ENCODE data around the gene MINDY1.

MINDY1 gene

DNA sequence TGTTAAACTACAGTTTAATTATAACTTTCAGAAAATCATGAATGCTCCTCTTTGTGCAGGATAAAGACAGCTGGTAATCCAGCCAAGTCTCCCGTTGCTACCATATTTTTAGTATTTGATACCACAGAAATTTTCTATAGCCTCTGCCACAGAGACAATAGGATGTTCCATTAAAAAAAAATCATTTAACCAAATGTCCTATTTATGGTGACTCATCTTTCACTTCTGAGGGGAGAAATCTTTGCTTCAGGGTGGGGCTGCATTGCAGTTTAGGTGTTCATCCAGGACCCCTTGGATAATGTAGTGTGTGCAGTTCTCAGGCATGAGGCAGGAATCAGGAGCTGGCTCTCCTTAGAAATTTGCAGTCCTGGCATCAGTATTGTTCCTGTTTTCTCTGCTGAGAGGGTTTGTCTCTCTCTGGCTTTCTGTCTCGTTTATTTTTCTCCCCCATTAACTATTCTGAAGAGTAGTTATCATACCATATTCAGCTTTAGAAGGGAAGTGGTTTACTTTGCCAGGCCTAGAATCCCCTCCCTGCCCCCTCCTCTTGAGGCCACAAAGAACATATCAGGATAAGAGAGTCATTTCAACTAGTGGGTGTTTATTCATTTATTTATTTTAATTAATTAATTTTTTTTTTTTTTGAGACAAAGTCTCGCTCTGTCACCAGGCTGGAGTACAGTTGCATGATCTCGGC, 4.6 kb upstream of the MINDY1 start:
- no peak for DNase-seq

DNA sequence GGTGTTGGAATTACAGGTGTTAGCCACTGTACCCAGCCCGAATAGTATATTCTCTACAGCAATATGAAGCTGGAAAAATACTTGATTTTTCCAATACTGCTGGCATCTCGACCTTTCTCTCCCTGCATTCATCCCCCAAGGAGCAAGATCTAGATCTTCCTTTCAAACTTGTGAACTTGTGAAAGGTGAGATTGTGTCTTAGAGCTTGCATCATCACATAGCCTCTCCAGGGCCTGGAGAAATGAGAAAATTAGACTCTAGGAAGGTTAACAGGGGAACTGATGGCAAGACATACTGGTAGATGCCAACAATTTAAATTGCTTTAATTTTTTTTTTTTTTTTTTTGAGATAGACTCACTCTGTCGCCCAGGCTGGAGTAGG, 3.6 kb upstream of the MINDY1 start:
- no peak for DNase-seq

DNA sequence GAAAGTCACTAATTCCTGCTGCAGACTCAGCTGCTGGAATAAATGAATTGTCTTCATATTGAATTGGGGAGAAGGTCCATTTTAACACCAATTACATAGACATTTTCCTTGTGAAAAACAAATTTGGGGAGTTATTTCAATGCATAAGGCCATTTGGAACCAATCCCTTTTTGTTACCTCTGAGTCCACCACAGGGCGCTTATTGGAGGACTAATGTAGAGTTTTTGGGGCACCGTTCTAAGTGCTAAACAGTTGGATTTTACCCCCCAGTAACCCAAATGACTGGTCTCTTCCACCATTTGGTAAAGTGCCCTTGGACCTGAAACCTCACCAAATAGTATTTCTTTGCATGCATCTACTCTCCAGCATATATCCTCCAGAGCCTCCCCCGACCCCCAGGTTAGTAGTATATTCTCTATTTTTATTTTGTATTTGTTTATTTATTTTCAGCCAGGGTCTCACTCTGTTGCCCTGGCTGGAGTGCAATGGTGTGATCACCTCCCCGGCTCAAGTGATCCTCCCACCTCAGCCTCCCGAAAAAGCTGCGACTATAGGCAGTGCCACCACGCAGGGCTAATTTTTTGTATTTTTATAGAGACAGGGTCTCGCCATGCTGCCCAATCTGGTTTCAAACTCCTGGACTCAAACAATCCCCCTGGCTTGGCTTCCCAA, 3.1 kb upstream of the MINDY1 start:
- no peak for DNase-seq

DNA sequence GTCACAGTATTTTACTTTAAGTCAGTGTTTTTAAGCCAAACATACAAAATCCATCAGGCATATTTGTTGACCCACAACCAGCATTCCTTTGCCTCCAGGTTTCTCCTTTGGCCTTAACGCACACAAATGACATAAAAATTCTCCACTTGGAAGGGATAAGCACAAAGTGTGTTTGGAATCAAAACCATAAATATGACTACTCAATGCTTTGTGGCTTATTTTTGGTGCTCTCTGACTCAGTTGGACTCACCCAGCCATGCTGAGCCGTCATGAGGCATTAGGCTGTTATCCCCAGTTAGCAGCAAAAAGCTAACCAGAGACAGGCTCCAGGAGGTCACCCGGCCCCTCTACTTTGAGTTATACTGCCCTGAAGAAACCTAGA, 2.5 kb upstream of the MINDY1 start:
- no peak for DNase-seq

DNA sequence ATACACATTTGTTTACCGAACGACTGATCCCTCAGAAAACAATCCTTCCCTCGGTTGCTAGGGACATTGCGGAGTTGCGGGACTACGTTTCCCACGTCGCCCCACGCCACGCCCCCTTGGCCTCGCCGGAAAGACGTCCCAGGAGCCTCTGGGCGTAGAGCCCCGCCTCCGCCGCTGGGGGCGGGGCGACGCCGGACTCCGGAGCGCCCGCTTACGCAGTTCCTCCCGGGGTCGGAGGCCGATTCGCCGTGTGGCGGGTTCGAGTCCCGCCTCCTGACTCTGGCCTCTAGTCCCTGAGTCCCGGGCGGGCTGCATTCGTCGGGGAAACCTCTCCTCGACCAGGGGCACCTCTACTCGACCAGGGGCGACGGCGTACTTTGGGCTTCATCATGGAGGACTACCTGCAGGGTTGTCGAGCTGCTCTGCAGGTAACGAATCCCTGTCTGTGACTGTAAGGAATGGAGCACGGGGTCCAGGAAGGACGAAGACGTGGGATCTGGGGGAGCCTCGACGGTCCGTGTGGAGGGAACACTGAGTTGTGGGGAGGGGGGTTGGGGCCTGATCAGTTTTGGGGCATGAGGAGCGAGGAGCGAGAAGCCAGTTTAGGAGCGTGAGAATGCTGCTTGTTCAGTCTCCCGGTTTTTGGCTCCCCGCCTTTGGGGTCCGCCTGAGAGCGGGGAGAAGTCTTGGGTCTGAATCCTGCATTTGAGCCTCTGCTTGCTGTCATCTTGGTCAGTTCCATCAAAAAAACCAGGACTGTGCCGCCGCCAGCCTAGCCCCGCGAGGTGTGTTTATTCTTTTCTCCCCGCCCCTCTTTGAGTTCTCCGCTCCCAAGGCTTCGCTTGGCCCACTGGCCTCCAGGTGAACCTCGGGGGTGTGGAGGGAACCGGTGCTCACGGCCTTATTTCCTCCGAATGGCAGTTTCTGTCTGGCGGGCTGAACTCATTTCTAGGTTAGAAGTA, 1.8 kb upstream of the MINDY1 start, which contains the start of gene PRUNE1:
TSS of gene PRUNE1 (plus strand) at position 206 of the 962 bp plus-strand sequence. CDS start at position 390, 184 bp downstream.
- peak; percentile 95 for DNase-seq

DNA sequence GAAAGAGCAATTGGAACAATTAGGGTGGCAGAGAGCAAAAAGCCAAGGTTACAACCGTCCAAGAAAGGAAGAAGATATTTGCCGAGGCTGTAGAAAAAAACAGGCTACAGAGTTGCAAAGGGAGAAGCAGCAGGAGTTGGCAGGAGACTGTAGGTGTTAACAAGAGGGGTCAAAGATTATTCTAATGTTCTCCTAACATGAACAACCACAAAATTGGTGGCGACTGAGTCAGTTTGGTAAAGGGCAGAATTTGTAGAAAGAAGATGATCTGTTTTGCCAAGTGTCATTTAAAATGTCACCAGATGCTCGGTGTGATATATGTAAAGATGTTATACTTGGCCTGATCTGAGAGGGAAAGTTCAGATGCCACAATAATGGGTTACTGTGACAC, 1.1 kb upstream of the MINDY1 start:
- DNase-seq = no peak

DNA sequence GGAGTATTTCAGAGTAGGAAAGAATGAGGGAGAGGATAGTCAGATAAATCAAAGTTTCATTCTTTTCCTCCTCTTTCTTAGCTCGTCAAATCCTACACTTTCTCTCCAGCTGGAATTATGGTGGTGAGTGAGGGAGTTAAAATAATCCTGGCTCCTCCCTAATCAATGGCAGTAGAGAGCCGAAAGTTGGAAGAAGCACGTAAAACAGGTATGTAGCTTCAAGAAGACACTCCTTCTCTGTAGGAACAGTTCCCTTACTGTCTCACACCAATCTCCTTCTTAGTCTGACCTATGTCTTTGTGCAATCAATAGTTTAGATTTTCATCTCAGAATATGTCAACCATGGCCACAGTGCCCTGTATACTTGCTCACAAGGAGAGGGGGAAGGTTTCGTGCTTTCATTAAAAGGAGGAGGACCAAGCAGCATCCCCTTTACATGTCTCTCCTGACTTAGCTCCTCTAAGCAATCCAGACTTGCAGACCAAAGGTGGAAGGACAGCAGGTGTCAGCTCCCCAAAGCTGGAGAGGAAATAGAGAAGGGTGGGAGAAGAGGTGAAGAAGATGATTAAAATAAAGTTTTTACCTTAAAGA, 878 bp downstream of the MINDY1 start:
- DNase-seq = no peak

DNA sequence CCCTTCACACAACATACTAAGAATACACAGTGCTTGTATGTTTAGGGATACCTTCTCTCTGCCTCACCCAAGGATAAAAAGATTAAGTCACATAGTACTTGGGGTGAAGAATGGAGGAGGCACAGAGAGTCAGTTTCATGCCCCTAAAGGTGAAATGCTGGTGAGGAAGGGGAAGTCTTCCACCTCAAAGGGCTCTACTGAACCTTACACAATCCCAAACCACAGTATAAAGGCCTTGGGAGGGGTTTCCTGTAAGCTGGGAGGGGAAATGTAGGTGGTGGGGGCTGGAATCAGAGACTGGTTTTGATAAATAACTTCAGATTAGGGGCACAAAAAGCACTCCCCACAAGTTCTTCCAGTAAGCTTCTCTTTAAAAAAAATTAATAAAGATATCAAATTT, 3.5 kb downstream of the MINDY1 start:
- no peak for DNase-seq

DNA sequence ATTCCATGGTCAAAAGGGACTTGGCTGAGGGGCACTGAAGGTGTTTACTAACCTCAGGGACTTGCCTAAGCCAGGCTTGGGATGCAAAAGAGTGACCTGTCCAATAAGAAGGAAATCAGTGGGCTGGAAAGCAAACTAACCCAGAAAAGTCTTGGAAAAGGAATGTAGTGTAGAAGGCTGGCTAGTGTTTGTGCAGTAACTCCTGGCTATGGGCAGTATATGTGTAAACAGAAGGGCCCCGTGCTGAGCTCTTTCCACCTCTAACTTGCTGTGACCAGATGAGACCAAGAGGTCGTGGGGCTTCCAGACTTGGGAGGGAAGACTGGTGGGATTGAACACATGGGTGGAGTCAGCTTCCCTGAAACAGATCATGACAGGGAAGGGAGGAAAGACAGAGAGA, 4.1 kb downstream of the MINDY1 start:
- DNase-seq = no peak

DNA sequence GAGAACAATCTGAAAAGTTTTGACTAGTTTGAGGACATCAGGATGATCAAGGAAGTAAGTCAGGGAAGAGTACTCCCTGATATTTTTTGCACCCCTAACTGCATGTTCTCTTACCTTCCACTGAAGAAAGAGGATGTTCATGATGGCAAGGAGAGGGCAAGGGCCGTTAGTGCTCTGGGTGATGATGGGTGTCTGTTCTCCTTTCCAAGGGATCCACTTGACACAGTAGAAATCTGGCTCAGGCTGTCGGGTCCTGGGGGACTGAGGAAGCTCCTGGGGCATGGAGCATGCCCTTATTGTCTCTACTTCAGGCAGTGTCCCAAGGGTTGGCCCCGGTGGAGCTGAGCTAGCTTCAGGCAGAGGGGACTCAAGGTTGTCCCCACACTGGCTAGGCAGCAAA, 4.7 kb downstream of the MINDY1 start:
- no peak for DNase-seq

DNA sequence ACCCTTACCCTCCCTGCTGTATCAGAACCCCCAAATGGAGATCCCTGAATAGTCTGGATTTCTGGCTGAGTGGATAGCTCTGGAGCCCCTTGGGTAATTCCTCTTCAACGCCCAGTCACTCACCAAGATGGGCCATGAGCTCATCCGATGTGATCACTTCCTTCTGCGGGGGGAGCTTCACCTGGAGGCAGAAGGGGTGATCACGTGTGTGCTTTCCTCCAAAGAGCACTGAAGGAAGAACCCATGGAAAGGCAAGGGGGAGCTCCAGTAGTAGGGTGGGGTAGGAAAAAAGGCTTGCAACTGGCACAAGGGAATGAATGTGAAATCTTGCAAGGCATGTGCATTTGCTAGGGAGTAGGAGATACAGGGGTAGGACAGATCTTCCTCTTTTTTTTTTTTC, 5.1 kb downstream of the MINDY1 start:
- no peak for DNase-seq

DNA sequence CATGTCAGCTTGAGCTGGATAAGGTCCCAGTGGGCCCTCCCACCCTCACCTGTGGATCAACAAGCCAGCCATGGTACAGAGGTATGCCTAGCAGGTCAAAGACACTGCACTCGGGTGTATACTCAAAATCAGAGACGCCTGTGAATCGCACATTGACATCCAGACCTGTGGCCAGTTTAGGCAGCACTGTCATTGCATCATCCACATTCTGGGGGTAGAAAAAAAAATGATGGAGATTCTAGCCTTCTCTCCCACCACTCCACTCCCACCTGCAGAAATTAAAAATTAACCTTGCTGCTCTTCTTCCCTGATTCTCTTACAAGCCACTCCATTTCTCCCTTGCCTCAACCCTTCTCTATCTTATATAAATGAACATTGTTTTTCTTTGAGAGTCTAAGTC, 6.3 kb downstream of the MINDY1 start:
- no peak for DNase-seq

DNA sequence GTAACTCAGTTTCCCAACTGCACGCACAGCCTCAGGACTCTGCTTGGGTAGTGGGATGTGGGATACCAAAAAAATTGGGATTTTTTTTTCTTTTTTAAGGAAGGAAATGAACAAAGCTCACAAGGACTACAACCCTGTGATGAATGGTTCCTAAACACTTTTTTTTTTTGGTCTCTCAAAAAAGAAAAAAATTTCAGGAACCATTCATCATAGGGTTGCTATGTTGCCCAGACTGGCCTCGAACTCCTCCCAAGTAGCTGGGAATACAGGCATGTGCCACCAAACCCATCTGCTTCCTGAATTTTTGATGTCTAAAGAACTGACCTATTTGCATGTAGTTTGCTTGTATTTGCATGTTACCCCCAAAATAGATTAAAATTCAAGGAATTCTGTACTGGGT, 6.8 kb downstream of the MINDY1 start:
- DNase-seq = no peak

DNA sequence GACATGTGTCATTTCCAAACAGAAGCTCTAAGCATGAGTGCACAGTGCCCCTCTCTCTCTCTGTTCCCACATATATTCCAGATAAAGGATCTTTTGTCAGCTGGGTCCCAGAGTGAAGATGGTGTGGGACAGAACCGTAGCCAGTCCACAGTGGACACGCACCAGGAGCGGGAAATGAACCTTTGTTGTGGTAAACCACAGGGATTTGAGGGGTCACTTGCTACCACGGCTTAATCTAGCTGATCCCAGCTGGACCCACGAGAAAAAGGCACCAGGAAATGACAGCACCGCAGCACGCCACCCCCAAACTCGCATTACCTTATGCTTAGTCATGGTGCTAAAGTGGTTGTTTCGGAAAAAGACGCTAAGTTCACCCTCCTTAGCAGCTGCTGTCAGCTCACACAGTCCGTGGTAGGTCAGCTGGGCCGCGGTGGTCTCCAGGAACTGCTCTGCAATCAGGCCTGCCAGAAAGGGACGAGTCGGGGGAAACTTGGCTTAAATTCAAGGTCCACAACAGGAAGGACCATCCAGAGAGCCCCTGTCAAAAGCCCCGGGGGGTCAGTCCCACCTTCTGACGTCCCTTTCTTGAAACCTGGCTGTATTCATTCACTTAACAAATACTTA, 7.5 kb downstream of the MINDY1 start:
- DNase-seq = no peak

DNA sequence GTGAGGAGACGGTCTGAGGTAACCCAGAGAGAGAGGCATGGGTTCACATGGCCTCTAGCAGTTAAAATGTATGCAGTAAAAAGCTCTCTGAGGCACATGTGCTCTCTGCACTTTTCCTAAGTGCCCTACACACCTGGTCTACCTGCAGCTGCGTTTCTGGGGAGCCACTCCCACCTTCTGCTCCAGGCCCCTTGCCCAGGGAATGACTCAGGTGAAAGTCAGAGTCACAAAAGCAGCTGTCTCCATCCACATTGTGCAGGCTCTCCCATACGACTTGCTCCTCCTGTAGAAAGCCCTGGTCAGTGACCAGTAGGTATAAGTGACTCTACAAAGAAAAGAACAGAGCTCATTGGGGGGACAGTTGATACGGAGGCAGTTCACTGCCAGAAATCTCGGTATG, 8.8 kb downstream of the MINDY1 start:
- peak; percentile 15 for DNase-seq

DNA sequence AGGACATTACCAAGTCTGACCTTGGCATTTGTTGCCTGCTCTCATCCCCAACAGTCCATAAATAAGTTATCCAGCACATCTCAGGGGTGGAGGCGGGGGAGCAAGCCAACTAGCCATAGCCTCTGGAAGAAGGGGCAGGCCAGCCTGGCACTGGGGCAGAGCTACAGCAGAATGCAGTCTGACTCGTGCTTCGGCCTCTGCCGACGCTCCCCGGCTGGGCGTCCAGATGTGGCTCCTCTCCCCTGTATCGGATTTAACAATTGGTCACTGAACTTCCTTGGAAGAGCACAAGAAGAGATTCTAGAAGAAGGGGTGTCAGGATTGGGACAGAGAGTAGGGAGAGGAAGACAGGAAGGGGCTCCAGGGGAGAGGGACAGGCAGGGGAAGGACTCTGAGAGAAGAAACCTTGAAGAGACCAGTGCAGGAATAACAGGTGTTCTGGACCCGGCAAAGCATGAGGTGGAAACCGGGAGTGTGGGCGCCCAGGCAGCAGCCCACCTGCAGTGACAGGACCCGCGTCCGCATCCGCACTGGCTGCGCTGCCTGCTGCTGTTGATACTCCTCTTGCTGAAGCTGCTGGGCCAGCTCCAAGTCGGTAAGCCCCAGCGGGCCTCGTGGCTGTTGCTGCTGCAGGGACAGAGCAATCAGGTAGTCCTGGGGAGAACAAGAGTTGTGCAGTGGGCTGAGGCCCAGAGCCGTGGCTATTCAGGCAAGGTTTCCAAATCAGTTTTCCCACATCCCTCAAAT, 9.4 kb downstream of the MINDY1 start:
- DNase-seq = no peak

DNA sequence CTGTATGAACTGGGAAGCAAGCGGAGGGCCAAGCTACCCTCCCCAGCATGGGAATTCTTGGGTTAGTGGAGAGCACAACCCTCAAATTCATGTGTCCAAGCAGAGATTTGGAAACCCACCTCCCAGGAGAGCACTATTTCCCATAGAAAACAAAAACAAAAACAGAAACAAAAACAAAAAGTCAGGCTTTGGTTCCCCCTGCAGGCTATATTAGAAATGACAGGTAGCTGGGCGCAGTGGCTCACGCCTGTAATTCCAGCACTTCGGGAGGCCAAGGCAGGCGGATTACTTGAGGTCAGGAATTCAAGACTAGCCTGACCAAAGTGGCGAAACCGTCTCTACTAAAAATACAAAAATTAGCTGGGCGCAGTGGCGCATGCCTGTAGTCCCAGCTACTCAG, 10.8 kb downstream of the MINDY1 start:
- DNase-seq = no peak

DNA sequence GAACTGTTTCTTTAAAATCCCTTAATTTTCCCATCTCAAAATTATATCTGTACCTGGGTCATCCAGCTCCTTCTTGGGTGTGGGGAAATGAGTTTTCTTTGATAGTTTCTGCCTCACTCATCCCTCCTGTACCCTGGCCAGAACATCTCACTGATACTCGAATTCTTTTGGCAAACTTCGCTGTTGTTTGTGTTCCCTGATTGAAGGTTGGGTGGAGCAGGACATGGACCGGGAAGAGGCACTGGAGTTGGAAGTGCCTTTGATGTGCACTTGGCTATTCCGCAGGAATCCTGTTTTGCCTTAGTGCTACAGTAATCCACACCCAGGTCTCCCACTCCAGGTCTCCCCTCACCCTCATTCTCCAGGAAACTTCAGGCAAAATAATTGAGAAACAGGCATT, 11.2 kb downstream of the MINDY1 start:
- no peak for DNase-seq

DNA sequence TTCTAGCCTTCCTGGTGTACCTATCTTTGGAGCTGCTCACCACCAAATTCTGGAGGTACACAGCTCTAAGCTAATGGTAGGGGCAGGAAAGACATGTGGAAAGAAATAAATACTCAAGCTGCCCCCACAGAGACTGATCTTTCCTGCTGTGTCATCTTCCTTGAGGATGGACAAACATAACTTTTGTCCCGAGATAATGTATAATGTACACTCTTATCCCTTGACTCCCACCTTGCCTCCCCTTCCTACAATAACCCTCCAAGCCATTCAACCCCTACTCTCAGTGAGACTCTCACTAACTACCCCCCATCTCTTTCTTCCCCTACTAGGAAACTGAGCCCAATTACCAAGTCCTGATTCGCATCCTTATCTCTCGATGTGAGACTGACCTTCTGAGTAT, 12.5 kb downstream of the MINDY1 start:
- no peak for DNase-seq

DNA sequence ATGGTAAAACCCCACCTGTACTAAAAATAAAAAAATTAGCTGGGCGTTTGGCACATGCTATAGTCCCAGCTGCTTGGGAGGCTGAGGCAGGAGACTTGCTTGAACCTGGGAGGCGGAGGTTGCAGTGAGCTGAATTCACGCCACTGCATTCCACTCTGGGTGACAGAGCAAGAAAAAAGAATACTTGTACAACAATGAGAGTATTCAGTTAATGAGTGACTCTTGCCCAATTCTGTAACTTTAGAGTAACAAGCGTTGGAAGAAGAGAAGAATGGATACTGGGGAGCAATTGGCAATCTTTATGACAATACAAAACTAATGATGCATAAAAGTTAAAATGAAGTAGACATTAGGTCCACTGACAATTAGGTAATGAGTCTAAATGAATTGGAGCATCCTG, 14.1 kb downstream of the MINDY1 start:
- DNase-seq = no peak

DNA sequence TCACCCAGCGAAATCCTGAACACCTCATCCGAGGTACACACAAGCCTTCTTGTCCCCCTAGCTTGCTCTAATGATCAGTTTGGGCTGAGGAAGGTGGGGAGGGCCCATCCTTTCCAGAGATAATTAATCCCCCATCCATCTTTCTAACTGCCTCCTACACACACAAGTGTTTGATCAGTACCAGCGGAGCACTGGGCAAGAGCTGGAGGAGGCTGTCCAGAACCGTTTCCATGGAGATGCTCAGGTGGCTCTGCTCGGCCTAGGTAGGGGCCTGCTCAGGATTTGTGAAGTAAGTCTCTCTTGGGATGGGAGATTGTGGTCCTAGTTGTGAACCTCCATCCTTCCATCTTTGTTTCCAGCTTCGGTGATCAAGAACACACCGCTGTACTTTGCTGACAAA, 18.8 kb downstream of the MINDY1 start:
- DNase-seq = no peak

DNA sequence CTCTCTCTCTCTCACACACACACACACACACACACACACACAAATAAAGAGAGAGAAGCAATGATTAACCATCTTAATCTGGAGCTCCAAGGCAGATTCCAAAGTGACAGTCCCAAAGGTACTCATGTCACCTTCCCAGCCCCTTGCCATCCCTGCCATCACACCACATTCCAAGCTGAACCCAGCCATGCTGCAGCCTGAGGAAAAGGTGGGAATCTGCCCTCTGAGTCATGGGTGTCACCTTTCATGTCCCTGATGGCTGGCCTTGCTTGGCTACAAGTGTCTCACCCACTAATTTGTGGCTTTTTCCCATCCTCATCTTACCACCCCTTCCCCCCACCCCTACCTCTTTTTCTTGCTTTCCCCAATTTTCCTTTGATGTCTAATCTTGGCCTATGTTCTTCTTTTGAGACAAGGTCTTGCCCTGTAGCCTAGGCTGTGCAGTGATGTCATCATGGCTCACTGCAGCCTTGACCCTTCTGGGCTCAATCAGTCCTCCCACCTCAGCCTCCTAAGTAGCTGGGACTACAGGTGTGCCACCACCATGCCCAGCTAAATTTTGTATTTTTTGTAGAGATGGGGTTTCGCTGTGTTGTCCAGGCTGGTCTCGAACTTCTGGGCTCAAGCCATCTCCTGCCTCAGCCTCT, 21.4 kb downstream of the MINDY1 start:
- DNase-seq = no peak

All from NCI-H2171 (cell line).